Astrocyte (in vitro differentiated cells and primary cell): ENCODE results near the gene DIP2C.

Source experiments
- CTCF ChIP-seq: IDR thresholded peaks from 2 replicates; pipeline ENCODE4 v1.5.1; 2011; ENCODE audit warnings: low read depth, mild to moderate bottlenecking, inconsistent platforms, low read length, moderate library complexity; ENCODE audit not compliant: insufficient read depth
- EZH2 ChIP-seq: IDR thresholded peaks from 2 replicates; pipeline ENCODE4 v1.6.1; 2012; ENCODE audit warnings: mild to moderate bottlenecking, low read length, inconsistent platforms; ENCODE audit not compliant: insufficient read depth

- TF ChIP-seq CTCF: no peak
- TF ChIP-seq EZH2: no peak
Measured at GRCh38 chr10:422675-423074, 266.8 kb downstream of the DIP2C start.
